Measurements from ENCODE around the gene PROCR.
"Not testable (repeated sequence)": the region's sequence is repeated elsewhere in the genome, so short reads cannot be mapped to it uniquely, and the experiment has no call there.

Gene PROCR

GRCh38 chr20:35193031-35193791 is 21.3 kb downstream of the PROCR start:
- DNase-seq: not testable (repeated sequence)

DNA sequence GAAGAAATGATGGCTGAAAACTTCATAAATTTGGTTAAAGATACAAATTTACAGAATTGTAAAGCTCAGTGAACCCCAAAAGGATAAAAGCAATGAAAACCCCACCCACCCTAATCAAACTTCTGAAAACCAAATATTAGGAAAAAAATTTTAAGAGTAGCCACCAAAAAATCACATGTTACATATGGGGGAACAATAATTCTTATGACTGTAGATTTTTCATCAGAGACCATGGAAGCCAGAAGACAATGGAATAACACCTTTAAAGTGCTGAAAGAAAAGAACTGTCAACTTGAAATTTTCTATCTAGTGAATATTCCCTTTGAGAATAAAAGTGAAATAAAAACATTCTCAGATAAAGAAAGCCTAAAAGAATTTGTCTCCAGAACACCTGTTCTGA is 24.4 kb downstream of the PROCR start:
- DNase-seq: no peak

GRCh38 chr20:35199740-35200139 is 27.9 kb downstream of the PROCR start:
- DNase-seq: no peak

- no peak for DNase-seq
Measured at GRCh38 chr20:35200267-35200666, 28.4 kb downstream of the PROCR start.

DNA sequence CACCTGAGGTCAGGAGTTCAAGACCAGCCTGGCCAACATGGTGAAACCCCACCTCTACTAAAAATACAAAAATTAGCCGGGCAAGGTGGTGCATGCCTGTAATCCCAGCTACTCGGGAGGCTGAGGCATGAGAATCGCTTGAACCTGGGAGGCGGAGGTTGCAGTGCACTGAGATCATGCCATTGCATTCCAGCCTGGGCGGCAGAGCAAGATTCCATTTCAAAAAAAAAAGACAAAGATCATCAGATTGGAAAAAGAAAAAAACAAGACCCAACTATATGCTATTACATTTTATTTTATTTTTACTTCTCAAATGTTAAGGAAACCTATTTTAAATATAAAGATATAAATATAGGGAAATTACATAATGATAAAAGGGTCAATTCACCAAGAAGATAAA is 29.6 kb downstream of the PROCR start:
- DNase-seq: not testable (repeated sequence)

DNA sequence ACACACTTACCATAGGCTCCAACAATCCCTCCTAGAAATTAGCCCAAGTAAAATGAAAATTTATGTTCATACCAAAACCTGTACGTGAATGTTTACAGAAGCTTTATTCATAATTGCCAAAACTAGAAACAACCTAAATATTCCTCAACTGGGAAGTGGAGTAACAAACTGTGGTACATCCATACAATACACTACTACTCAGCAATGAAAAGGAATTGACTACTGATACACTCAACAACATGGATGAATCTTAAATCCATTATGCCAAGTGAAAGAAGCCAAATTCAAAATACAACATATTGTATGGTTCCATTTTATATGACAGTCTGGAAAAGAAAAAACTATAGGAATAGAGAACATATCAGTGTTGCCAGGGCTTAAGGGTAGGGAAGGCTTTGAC is 34.9 kb downstream of the PROCR start:
- DNase-seq: no peak

DNA sequence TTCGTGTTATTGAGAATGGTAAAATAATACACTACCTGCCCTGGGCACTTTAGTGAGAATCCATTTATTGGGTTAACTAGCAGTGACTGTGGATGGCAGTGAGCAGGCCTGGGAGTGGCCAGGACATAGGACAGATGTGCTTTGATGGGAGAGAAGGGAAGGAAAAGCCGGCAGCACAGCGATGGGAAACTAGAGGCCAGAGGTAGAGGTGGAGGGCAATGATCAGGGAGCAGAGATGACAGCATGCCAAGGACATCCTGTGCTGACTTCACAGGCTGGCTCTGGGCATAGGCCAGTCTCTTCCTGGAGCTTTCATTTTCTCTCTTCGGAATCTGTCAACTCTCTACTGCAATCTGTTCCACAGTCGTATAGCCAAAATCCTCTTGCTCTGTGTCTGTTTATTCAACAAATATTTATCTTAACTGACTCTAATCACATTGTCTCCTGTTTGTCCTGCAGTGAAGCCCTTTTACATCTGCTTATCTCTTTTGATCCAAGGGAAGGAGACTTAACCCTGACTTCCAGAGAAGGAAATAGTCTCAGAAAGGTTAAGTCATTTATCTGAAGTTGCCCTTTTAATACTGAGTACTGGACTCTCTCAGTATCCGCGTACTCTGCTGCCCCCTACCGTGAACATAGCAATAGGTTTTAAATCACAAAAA is 36.2 kb downstream of the PROCR start:
- peak; percentile 73 for DNase-seq

GRCh38 chr20:35215066-35215956 is 43.4 kb downstream of the PROCR start:
- no peak for DNase-seq

- DNase-seq: no peak
Measured at GRCh38 chr20:35216541-35216940, 44.7 kb downstream of the PROCR start.

DNA sequence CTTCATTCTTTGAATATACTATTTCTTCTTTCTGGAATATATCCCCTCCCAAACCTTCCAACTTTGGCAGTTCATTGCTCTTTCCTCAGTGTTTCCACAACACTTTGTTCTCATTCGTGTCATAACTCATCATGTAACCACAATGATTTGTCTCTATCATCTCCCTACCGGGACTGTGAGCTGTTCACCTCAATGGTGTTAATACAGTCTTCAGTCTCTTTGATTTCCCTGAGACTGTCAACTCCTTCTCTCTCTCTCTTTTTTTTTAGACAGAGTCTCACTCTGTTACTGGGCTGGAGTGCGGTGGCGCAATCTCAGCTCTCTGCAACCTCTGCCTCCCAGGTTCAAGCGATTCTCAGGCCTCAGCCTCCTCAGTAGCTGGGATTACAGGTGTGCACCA is 52.1 kb downstream of the PROCR start:
- DNase-seq: no peak

DNA sequence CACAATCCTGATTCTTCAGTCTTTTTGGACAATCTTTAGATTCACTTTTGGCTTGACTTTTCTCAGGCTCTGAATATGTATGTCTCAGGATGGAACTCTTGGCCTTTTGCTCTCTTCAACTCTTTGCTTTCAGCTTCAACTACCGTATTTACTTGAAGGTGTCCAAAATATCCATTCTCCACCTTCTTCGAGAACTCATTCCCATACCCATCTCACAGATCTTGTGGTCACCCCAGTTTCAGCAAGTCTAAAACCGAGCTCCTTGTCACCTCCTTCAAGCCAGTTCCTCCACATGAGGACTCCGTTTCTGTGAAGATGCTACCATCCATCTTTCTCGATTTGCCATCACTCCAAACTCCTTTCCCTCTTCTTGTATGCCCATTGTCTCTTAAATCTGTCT is 52.7 kb downstream of the PROCR start:
- no peak for DNase-seq

DNA sequence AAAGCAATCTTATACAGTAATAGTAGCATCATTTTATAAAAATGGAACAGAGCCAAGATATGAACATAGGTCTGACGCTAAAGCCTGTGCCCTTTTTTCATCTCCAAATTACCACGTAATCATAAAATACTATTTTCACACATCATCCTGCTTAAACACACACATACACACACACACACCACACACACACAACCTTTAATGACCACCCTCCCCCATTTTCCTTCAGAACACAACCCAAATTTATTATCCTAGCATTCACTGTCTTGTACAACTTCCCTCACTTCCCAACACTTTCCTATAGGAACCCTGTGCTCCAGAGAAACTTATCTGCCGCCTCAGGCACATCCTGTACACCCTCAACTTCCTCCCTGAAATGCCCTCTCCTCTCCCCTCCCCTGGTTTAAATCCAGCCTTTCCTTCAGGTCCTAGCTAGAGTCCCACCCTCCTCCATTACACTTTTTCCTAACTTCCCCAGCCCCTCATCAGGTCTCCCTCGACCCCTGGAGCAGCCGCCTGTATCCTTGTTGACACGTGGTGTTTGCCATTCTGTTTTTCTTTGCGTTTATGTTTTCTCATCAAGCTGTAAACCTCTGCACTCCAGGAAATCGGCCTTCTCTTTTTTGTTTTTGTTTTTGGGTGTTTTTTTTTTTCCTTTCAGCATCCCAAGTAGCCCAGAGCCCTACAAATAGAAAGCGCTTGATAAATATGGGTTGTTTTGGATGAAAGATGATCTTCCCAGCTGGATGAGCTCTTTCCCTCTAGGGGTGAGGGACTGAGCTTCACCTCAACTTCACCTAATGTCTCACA is 53.6 kb downstream of the PROCR start:
- no peak for DNase-seq

- DNase-seq: no peak
Measured at GRCh38 chr20:35226126-35226883, 54.4 kb downstream of the PROCR start, which contains the start of gene MMP24. TSS of gene MMP24 (plus strand) at chr20:35226690. CDS start at chr20:35226739, 49 bp downstream.
